ENCODE measurements around the gene ASTN2. TPM values are rescaled to one million over a fixed set of nuclear protein-coding genes. Genes with fewer than 3 reads are reported as not detected.

The ASTN2 gene
- total and polyA plus RNA-seq, 2 experiments from 2014 or later = 7.0 to 24.6 TPM

DNA sequence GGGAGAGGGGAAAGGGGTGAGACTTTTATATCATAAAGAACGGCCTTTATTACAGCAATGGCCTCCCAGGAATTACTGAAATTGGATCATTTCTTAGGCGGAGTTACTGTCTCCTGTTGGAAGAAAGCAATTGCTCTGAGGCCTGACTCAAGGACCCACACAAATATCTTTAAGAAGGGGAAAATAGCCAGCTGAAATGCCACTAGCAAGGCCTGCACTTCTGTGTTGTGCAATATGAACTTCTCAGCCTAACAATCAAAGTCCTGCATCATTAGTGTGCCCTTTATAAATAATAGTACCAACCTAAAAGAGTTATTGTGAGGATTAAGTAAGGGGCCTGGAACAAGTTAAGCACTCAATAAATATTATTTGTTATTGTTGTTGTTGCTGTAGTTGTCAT, 757.9 kb downstream of the ASTN2 start (continued):
- TF ChIP-seq, protein P1, sequence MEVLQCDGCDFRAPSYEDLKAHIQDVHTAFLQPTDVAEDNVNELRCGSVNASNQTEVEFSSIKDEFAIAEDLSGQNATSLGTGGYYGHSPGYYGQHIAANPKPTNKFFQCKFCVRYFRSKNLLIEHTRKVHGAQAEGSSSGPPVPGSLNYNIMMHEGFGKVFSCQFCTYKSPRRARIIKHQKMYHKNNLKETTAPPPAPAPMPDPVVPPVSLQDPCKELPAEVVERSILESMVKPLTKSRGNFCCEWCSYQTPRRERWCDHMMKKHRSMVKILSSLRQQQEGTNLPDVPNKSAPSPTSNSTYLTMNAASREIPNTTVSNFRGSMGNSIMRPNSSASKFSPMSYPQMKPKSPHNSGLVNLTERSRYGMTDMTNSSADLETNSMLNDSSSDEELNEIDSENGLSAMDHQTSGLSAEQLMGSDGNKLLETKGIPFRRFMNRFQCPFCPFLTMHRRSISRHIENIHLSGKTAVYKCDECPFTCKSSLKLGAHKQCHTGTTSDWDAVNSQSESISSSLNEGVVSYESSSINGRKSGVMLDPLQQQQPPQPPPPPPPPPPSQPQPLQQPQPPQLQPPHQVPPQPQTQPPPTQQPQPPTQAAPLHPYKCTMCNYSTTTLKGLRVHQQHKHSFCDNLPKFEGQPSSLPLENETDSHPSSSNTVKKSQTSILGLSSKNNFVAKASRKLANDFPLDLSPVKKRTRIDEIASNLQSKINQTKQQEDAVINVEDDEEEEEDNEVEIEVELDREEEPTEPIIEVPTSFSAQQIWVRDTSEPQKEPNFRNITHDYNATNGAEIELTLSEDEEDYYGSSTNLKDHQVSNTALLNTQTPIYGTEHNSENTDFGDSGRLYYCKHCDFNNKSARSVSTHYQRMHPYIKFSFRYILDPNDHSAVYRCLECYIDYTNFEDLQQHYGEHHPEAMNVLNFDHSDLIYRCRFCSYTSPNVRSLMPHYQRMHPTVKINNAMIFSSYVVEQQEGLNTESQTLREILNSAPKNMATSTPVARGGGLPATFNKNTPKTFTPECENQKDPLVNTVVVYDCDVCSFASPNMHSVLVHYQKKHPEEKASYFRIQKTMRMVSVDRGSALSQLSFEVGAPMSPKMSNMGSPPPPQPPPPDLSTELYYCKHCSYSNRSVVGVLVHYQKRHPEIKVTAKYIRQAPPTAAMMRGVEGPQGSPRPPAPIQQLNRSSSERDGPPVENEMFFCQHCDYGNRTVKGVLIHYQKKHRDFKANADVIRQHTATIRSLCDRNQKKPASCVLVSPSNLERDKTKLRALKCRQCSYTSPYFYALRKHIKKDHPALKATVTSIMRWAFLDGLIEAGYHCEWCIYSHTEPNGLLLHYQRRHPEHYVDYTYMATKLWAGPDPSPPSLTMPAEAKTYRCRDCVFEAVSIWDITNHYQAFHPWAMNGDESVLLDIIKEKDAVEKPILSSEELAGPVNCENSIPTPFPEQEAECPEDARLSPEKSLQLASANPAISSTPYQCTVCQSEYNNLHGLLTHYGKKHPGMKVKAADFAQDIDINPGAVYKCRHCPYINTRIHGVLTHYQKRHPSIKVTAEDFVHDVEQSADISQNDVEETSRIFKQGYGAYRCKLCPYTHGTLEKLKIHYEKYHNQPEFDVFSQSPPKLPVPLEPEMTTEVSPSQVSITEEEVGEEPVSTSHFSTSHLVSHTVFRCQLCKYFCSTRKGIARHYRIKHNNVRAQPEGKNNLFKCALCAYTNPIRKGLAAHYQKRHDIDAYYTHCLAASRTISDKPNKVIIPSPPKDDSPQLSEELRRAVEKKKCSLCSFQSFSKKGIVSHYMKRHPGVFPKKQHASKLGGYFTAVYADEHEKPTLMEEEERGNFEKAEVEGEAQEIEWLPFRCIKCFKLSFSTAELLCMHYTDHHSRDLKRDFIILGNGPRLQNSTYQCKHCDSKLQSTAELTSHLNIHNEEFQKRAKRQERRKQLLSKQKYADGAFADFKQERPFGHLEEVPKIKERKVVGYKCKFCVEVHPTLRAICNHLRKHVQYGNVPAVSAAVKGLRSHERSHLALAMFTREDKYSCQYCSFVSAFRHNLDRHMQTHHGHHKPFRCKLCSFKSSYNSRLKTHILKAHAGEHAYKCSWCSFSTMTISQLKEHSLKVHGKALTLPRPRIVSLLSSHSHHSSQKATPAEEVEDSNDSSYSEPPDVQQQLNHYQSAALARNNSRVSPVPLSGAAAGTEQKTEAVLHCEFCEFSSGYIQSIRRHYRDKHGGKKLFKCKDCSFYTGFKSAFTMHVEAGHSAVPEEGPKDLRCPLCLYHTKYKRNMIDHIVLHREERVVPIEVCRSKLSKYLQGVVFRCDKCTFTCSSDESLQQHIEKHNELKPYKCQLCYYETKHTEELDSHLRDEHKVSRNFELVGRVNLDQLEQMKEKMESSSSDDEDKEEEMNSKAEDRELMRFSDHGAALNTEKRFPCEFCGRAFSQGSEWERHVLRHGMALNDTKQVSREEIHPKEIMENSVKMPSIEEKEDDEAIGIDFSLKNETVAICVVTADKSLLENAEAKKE (CRISPR knock-in tag; IDR thresholded peaks at IDR 0.05) = no peak
- TF ChIP-seq, protein P2, sequence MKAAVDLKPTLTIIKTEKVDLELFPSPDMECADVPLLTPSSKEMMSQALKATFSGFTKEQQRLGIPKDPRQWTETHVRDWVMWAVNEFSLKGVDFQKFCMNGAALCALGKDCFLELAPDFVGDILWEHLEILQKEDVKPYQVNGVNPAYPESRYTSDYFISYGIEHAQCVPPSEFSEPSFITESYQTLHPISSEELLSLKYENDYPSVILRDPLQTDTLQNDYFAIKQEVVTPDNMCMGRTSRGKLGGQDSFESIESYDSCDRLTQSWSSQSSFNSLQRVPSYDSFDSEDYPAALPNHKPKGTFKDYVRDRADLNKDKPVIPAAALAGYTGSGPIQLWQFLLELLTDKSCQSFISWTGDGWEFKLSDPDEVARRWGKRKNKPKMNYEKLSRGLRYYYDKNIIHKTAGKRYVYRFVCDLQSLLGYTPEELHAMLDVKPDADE (IDR thresholded peaks at IDR 0.05) = no peak
- TF ChIP-seq, protein P3, sequence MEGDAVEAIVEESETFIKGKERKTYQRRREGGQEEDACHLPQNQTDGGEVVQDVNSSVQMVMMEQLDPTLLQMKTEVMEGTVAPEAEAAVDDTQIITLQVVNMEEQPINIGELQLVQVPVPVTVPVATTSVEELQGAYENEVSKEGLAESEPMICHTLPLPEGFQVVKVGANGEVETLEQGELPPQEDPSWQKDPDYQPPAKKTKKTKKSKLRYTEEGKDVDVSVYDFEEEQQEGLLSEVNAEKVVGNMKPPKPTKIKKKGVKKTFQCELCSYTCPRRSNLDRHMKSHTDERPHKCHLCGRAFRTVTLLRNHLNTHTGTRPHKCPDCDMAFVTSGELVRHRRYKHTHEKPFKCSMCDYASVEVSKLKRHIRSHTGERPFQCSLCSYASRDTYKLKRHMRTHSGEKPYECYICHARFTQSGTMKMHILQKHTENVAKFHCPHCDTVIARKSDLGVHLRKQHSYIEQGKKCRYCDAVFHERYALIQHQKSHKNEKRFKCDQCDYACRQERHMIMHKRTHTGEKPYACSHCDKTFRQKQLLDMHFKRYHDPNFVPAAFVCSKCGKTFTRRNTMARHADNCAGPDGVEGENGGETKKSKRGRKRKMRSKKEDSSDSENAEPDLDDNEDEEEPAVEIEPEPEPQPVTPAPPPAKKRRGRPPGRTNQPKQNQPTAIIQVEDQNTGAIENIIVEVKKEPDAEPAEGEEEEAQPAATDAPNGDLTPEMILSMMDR (conservative IDR thresholded peaks at IDR 0.05; ENCODE audit: low read depth in 2 of 2) = no peak
- TF ChIP-seq JUNB (IDR thresholded peaks at IDR 0.05; ENCODE audit: unreplicated experiment) (no peak), POLR2AphosphoS5 (IDR thresholded peaks at IDR 0.05; ENCODE audit: low read depth) (no peak), CREB1 (CRISPR knock-in tag; IDR thresholded peaks at IDR 0.05; ENCODE audit: low read depth) (no peak)

DNA sequence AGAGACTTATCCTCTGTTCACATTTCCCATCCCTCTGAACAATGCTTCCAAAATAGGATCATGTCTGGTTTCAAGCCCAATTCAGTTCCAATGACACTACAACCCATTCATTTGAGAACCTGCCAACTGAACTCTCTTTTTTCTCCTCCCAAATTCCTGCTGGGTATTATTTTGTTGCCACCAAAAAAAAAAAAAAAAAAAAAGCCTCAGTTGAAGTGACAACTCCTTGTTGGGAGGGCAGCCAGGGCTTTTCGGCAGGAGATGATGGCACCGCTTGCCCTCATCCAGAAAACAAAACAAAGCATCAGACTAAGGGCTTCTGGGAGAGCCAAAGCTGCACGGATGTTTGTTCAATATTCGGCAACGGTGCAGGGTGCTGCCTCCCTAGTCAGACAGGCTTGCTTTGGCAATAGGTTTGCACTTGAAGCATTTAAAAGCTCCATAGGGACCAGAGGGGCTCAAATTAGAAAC, 758.3 kb downstream of the ASTN2 start:
- H3K79me2 ChIP-seq (replicated peaks; ENCODE audit: insufficient read depth) = no peaks in the 10 kb centered on the region
- TF ChIP-seq, protein P2 (IDR thresholded peaks at IDR 0.05) = no peak
- no peak for TF ChIP-seq CREB1 (CRISPR knock-in tag; IDR thresholded peaks at IDR 0.05; ENCODE audit: low read depth)
- no peak for TF ChIP-seq JUNB (IDR thresholded peaks at IDR 0.05; ENCODE audit: unreplicated experiment)
- no peak for TF ChIP-seq POLR2AphosphoS5 (IDR thresholded peaks at IDR 0.05; ENCODE audit: low read depth)
- TF ChIP-seq NANOG (IDR thresholded peaks at IDR 0.05; ENCODE audit: borderline replicate concordance) = no peak
- TF ChIP-seq EZH2phosphoT487 (IDR thresholded peaks at IDR 0.05; ENCODE audit: unreplicated experiment) = no peak
- TF ChIP-seq, protein P4, sequence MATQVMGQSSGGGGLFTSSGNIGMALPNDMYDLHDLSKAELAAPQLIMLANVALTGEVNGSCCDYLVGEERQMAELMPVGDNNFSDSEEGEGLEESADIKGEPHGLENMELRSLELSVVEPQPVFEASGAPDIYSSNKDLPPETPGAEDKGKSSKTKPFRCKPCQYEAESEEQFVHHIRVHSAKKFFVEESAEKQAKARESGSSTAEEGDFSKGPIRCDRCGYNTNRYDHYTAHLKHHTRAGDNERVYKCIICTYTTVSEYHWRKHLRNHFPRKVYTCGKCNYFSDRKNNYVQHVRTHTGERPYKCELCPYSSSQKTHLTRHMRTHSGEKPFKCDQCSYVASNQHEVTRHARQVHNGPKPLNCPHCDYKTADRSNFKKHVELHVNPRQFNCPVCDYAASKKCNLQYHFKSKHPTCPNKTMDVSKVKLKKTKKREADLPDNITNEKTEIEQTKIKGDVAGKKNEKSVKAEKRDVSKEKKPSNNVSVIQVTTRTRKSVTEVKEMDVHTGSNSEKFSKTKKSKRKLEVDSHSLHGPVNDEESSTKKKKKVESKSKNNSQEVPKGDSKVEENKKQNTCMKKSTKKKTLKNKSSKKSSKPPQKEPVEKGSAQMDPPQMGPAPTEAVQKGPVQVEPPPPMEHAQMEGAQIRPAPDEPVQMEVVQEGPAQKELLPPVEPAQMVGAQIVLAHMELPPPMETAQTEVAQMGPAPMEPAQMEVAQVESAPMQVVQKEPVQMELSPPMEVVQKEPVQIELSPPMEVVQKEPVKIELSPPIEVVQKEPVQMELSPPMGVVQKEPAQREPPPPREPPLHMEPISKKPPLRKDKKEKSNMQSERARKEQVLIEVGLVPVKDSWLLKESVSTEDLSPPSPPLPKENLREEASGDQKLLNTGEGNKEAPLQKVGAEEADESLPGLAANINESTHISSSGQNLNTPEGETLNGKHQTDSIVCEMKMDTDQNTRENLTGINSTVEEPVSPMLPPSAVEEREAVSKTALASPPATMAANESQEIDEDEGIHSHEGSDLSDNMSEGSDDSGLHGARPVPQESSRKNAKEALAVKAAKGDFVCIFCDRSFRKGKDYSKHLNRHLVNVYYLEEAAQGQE (IDR thresholded peaks at IDR 0.05; ENCODE audit: unreplicated experiment) = no peak

More for the DNA sequence above, 758.3 kb downstream of the ASTN2 start:
- H3K27ac Mint-ChIP-seq = no peak overlapping the region
- H3K4me3 Mint-ChIP-seq = no peak overlapping the region
- H3K27me3 Mint-ChIP-seq (ENCODE audit: insufficient read depth, low read depth, poor library complexity) = no peaks in the 10 kb centered on the region
- H4K20me1 ChIP-seq (replicated peaks; ENCODE audit: insufficient read depth) = no peaks in the 10 kb centered on the region; the same call in none of the 2 replicates
- no peaks in the 10 kb centered on the region for H3F3A ChIP-seq (replicated peaks; ENCODE audit: low read depth)
- H3K27ac ChIP-seq (ENCODE audit: low read depth) = no peak overlapping the region
- H3K27me3 ChIP-seq (ENCODE audit: insufficient read depth) = no peaks in the 10 kb centered on the region
- H2AFZ ChIP-seq = no peak overlapping the region
- DNase-seq (ENCODE audit: low spot score) = no peak
- H3K9me2 ChIP-seq (ENCODE audit: insufficient read depth) = no peaks in the 10 kb centered on the region
- H3K36me3 ChIP-seq (ENCODE audit: insufficient read depth) = no peaks in the 10 kb centered on the region
- no peaks in the 10 kb centered on the region for H3K9me3 Mint-ChIP-seq
- H3K4me2 ChIP-seq = no peak overlapping the region
- no peaks in the 10 kb centered on the region for H3K36me3 Mint-ChIP-seq (ENCODE audit: low read depth)
- no peak overlapping the region for H3K4me3 ChIP-seq
- peaks cover 7% of the 10 kb centered on the region; the same call in 2 of the 3 replicates for H3K4me1 Mint-ChIP-seq
- ATAC-seq = no peak
- no peaks in the 10 kb centered on the region for H3K4me1 ChIP-seq (ENCODE audit: insufficient read depth)

Measured in GM23338 (cell line).